ENCODE measurements around the gene RAX2. TPM values are rescaled to one million over a fixed set of nuclear protein-coding genes. Genes with fewer than 3 reads are reported as not detected.

Gene RAX2
- total RNA-seq, 2 experiments from 2014 or later: not detected

GRCh38 chr19:3805859-3806258, 33.8 kb upstream of the RAX2 start:
- no peak for TF ChIP-seq CTCF (IDR thresholded peaks at IDR 0.05)
- Histone ChIP-seq H3K4me1 (ENCODE audit: insufficient read depth, low read length) (peaks cover 27% of the 10 kb centered on the region), H3K36me3 (ENCODE audit: insufficient read depth, low read length) (no peaks in the 10 kb centered on the region), H3K9me3 (ENCODE audit: control insufficient read depth in 1 of 2, insufficient read depth in 1 of 2, low read length in 2 of 2) (peaks cover 0 to 21% of the 10 kb centered on the region in 2 experiments), H3K27me3 (ENCODE audit: control insufficient read depth in 1 of 2, insufficient read depth in 2 of 2, low read length in 2 of 2) (no peaks in the 10 kb centered on the region), H3K4me3 (ENCODE audit: low read length) (no peak overlapping the region), H3K27ac (ENCODE audit: low read depth in 1 of 2, low read length in 2 of 2) (no peak overlapping the region)
- intact Hi-C loops (cut with DNase I, micrococcal nuclease): no loop called here
- DNase-seq (no peak), ATAC-seq (ENCODE audit: poor library complexity) (no peak)
- Mint-ChIP-seq H3K9me3 (no peaks in the 10 kb centered on the region), H3K4me1 (ENCODE audit: low read depth) (peaks cover 9% of the 10 kb centered on the region), H3K36me3 (ENCODE audit: low read depth) (no peaks in the 10 kb centered on the region), H3K27me3 (no peaks in the 10 kb centered on the region), H3K27ac (no peak overlapping the region), H3K4me3 (no peak overlapping the region)
- CTCF ChIA-PET: no interaction called here
- POLR2A ChIA-PET: no interaction called here

- no peak for ATAC-seq (ENCODE audit: poor library complexity)
- H3K27ac ChIP-seq (ENCODE audit: low read depth in 1 of 2, low read length in 2 of 2): no peak overlapping the region
- no peaks in the 10 kb centered on the region for H3K36me3 ChIP-seq (ENCODE audit: insufficient read depth, low read length)
- no peak for DNase-seq
- H3K4me3 Mint-ChIP-seq: no peak overlapping the region
- peaks cover 9% of the 10 kb centered on the region for H3K4me1 Mint-ChIP-seq (ENCODE audit: low read depth)
- ChIA-PET POLR2A (interaction anchor here (1.1 kb wide), 1 partner anchor 43 kb away, joined by 5 read pairs; the partner anchor contains the start of gene APBA3), CTCF (no interaction called here)
- H3K27me3 ChIP-seq (ENCODE audit: control insufficient read depth in 1 of 2, insufficient read depth in 2 of 2, low read length in 2 of 2): no peaks in the 10 kb centered on the region
- peaks cover 0 to 21% of the 10 kb centered on the region in 2 experiments for H3K9me3 ChIP-seq (ENCODE audit: control insufficient read depth in 1 of 2, insufficient read depth in 1 of 2, low read length in 2 of 2)
- H3K36me3 Mint-ChIP-seq (ENCODE audit: low read depth): no peaks in the 10 kb centered on the region
- intact Hi-C loops (cut with DNase I, micrococcal nuclease): no loop called here
- no peak overlapping the region for H3K4me3 ChIP-seq (ENCODE audit: low read length)
- peaks cover 24% of the 10 kb centered on the region for H3K4me1 ChIP-seq (ENCODE audit: insufficient read depth, low read length)
- H3K9me3 Mint-ChIP-seq: no peaks in the 10 kb centered on the region
- H3K27ac Mint-ChIP-seq: no peak overlapping the region
- H3K27me3 Mint-ChIP-seq: no peaks in the 10 kb centered on the region
- no peak for TF ChIP-seq CTCF (IDR thresholded peaks at IDR 0.05)
Observed at GRCh38 chr19:3804429-3804828, 32.4 kb upstream of the RAX2 start.

- no peak overlapping the region for H3K4me3 ChIP-seq (ENCODE audit: low read length)
- Mint-ChIP-seq H3K4me1 (ENCODE audit: low read depth) (peaks cover 13% of the 10 kb centered on the region), H3K9me3 (no peaks in the 10 kb centered on the region), H3K4me3 (no peak overlapping the region), H3K27ac (no peak overlapping the region), H3K27me3 (no peaks in the 10 kb centered on the region), H3K36me3 (ENCODE audit: low read depth) (no peaks in the 10 kb centered on the region)
- H3K27me3 ChIP-seq (ENCODE audit: control insufficient read depth in 1 of 2, insufficient read depth in 2 of 2, low read length in 2 of 2): no peaks in the 10 kb centered on the region
- no peaks in the 10 kb centered on the region for H3K36me3 ChIP-seq (ENCODE audit: insufficient read depth, low read length)
- POLR2A ChIA-PET: no interaction called here
- H3K4me1 ChIP-seq (ENCODE audit: insufficient read depth, low read length): peaks cover 28% of the 10 kb centered on the region
- CTCF ChIA-PET: no interaction called here
- DNase-seq (no peak), ATAC-seq (ENCODE audit: poor library complexity) (no peak)
- no peak overlapping the region for H3K27ac ChIP-seq (ENCODE audit: low read depth in 1 of 2, low read length in 2 of 2)
- peaks cover 0 to 18% of the 10 kb centered on the region in 2 experiments for H3K9me3 ChIP-seq (ENCODE audit: control insufficient read depth in 1 of 2, insufficient read depth in 1 of 2, low read length in 2 of 2)
- TF ChIP-seq CTCF (IDR thresholded peaks at IDR 0.05): no peak
- intact Hi-C loops (cut with DNase I, micrococcal nuclease): no loop called here
Observed at GRCh38 chr19:3803986-3804385, 32.0 kb upstream of the RAX2 start.
